ENCODE results near the gene TEX53. TPM values are rescaled to one million over a fixed set of nuclear protein-coding genes. Genes with fewer than 3 reads are reported as not detected.

TEX53 gene
- total RNA-seq, 2 donors from 2014 or later: not detected

DNA sequence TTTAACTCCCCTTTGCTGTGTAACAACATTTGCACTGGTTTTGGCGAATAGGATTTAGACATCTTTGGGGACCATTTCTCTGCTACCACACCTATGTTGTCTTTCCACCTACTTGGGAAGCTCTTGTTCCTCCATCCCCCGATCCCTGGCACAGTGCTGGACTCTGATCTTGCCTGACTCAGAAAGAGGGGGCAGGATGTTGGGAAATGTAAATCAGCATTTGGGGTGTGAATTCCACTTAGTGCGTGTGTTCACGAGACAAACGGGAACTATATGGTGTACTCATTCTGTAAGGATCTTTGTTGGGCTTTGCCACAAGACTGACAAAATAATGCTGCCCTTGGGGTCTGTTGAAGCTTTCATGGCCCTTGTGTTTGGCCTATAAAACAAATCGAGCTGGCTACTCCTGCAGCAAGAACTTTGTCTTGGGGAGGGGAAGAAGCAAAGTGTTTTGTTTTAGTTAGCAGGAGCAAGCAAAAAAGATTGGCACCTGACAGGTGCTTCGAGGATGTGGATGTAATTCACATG is 28.0 kb downstream of the TEX53 start:
- TF ChIP-seq, protein P1, sequence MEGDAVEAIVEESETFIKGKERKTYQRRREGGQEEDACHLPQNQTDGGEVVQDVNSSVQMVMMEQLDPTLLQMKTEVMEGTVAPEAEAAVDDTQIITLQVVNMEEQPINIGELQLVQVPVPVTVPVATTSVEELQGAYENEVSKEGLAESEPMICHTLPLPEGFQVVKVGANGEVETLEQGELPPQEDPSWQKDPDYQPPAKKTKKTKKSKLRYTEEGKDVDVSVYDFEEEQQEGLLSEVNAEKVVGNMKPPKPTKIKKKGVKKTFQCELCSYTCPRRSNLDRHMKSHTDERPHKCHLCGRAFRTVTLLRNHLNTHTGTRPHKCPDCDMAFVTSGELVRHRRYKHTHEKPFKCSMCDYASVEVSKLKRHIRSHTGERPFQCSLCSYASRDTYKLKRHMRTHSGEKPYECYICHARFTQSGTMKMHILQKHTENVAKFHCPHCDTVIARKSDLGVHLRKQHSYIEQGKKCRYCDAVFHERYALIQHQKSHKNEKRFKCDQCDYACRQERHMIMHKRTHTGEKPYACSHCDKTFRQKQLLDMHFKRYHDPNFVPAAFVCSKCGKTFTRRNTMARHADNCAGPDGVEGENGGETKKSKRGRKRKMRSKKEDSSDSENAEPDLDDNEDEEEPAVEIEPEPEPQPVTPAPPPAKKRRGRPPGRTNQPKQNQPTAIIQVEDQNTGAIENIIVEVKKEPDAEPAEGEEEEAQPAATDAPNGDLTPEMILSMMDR (conservative IDR thresholded peaks at IDR 0.05): no peak
- H3K27me3 ChIP-seq (ENCODE audit: control insufficient read depth, insufficient read depth, low read length, poor library complexity, severe bottlenecking): no peaks in the 10 kb centered on the region
- peaks cover 28% of the 10 kb centered on the region for H3K36me3 ChIP-seq (ENCODE audit: control insufficient read depth, insufficient read depth, low read length)
- no peak for DNase-seq
- no peak overlapping the region for H3K9ac ChIP-seq (ENCODE audit: extremely low read depth, low read length, poor library complexity, severe bottlenecking)
- no peaks in the 10 kb centered on the region for H3K27me3 Mint-ChIP-seq (ENCODE audit: insufficient read depth)
- no peaks in the 10 kb centered on the region for H3K9me3 Mint-ChIP-seq
- no peaks in the 10 kb centered on the region for H3K9me3 ChIP-seq (ENCODE audit: control insufficient read depth, low read length)
- no peak overlapping the region for H3K4me3 ChIP-seq (ENCODE audit: low read length)
- H3K4me1 Mint-ChIP-seq: no peaks in the 10 kb centered on the region
- H3K27ac ChIP-seq (ENCODE audit: low read depth, low read length): no peak overlapping the region
- WGBS, 2 experiments (ENCODE audit: insufficient coverage in 1 of 2, insufficient read length in 1 of 2): 92 to 95% methylated on average over 5 to 7 of the region's 7 CpGs
- H3K4me1 ChIP-seq (ENCODE audit: control insufficient read depth, insufficient read depth, low read length): no peaks in the 10 kb centered on the region
- H3K36me3 Mint-ChIP-seq (ENCODE audit: low read depth): peaks cover 34% of the 10 kb centered on the region
- H3K4me3 Mint-ChIP-seq: no peak overlapping the region
- H3K27ac Mint-ChIP-seq: no peak overlapping the region

DNA sequence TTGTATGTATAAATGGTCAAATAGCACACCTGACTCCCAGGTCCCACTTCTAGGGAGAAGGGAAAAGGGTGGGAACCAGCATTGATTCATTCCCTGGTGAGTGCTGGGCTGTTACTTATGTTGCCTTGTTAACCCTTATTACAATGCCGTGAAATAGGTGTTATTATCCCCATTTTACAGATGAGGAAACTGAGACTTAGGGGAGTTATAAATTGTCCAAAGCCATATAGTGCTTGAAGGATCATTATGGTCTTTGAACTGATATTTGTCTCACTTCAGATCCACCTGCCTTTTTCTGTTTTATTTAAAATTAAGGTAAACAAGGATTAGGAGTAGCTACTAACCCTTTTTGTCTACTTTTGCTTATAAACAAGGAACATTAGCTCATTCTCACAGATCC is 30.1 kb downstream of the TEX53 start:
- Mint-ChIP-seq H3K9me3 (no peaks in the 10 kb centered on the region), H3K4me3 (no peak overlapping the region), H3K4me1 (no peaks in the 10 kb centered on the region), H3K27ac (no peak overlapping the region), H3K27me3 (ENCODE audit: insufficient read depth) (no peaks in the 10 kb centered on the region), H3K36me3 (ENCODE audit: low read depth) (peaks cover 32% of the 10 kb centered on the region)
- peaks cover 18% of the 10 kb centered on the region for H3K36me3 ChIP-seq (ENCODE audit: control insufficient read depth, insufficient read depth, low read length)
- no peaks in the 10 kb centered on the region for H3K27me3 ChIP-seq (ENCODE audit: control insufficient read depth, insufficient read depth, low read length, poor library complexity, severe bottlenecking)
- H3K9ac ChIP-seq (ENCODE audit: extremely low read depth, low read length, poor library complexity, severe bottlenecking): no peak overlapping the region
- 86 to 95% methylated on average over 1 of the region's 1 CpG for WGBS, 2 experiments (ENCODE audit: insufficient coverage in 1 of 2, insufficient read length in 1 of 2)
- H3K27ac ChIP-seq (ENCODE audit: low read depth, low read length): no peak overlapping the region
- H3K9me3 ChIP-seq (ENCODE audit: control insufficient read depth, low read length): no peaks in the 10 kb centered on the region
- TF ChIP-seq, protein P1 (conservative IDR thresholded peaks at IDR 0.05): no peak
- no peak overlapping the region for H3K4me3 ChIP-seq (ENCODE audit: low read length)
- DNase-seq: no peak
- no peaks in the 10 kb centered on the region for H3K4me1 ChIP-seq (ENCODE audit: control insufficient read depth, insufficient read depth, low read length)

DNA sequence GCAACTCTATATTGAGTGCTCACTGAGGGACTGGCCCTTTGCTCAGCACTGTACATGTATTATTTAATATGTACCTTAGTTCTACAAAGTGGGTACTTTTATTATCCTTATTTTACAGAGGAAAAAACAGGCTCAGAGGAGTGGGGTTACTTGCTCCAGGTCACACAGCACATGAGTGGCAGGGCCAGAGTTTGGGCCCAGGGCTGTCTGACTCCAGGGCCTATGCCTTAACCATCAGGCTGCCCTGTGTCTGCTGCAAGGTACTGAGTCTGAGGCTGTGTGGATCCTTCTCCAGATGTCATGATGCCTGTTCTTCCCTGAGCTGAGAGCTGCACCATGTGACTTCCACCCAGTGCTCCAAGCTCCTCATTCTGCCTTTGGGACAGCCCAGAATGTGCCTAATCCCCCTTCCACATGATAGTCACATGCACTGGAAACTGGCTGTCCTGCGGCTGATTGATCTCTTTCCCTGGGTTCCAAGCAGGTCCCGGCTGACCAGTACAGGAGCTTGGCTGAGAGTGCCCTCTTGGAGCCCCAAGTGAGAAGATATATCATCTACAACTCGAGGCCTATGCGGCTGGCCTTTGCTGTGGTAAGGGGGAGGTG is 31.1 kb downstream of the TEX53 start:
- WGBS, 2 experiments (ENCODE audit: insufficient coverage in 1 of 2, insufficient read length in 1 of 2): 91 to 96% methylated on average over 4 of the region's 4 CpGs
- TF ChIP-seq, protein P1 (conservative IDR thresholded peaks at IDR 0.05): no peak
- no peaks in the 10 kb centered on the region for H3K27me3 Mint-ChIP-seq (ENCODE audit: insufficient read depth)
- H3K4me3 ChIP-seq (ENCODE audit: low read length): no peak overlapping the region
- no peak overlapping the region for H3K27ac ChIP-seq (ENCODE audit: low read depth, low read length)
- no peak overlapping the region for H3K9ac ChIP-seq (ENCODE audit: extremely low read depth, low read length, poor library complexity, severe bottlenecking)
- H3K4me1 ChIP-seq (ENCODE audit: control insufficient read depth, insufficient read depth, low read length): no peaks in the 10 kb centered on the region
- DNase-seq: no peak
- no peaks in the 10 kb centered on the region for H3K27me3 ChIP-seq (ENCODE audit: control insufficient read depth, insufficient read depth, low read length, poor library complexity, severe bottlenecking)
- H3K4me3 Mint-ChIP-seq: no peak overlapping the region
- no peaks in the 10 kb centered on the region for H3K9me3 ChIP-seq (ENCODE audit: control insufficient read depth, low read length)
- H3K9me3 Mint-ChIP-seq: no peaks in the 10 kb centered on the region
- peaks cover 39% of the 10 kb centered on the region for H3K36me3 Mint-ChIP-seq (ENCODE audit: low read depth)
- H3K36me3 ChIP-seq (ENCODE audit: control insufficient read depth, insufficient read depth, low read length): peaks cover 16% of the 10 kb centered on the region
- no peaks in the 10 kb centered on the region for H3K4me1 Mint-ChIP-seq
- H3K27ac Mint-ChIP-seq: no peak overlapping the region
